ENCODE results near the gene SEMA3A. TPM values are rescaled to one million over a fixed set of nuclear protein-coding genes. Genes with fewer than 3 reads are reported as not detected.
"Not testable (repeated sequence)": the region's sequence is repeated elsewhere in the genome, so short reads cannot be mapped to it uniquely, and the experiment has no call there.

The SEMA3A gene
- total RNA-seq (2014; rRNA removed; shearing (Covaris generic)) = 46.4 and 54.5 TPM in 2 replicates
- 12.3 and 19.8 TPM in 2 replicates for polyA plus RNA-seq (2016; fragmentation: Nextera tagmentation; extraction: Ambion mirVana)
- long read RNA-seq, full-length matches to known transcripts = 9 of 19 reads
- long read RNA-seq, partial matches to known transcripts = 3 of 19 reads
- long read RNA-seq, other reads (novel, unspliced or antisense) = 7 of 19 reads

DNA sequence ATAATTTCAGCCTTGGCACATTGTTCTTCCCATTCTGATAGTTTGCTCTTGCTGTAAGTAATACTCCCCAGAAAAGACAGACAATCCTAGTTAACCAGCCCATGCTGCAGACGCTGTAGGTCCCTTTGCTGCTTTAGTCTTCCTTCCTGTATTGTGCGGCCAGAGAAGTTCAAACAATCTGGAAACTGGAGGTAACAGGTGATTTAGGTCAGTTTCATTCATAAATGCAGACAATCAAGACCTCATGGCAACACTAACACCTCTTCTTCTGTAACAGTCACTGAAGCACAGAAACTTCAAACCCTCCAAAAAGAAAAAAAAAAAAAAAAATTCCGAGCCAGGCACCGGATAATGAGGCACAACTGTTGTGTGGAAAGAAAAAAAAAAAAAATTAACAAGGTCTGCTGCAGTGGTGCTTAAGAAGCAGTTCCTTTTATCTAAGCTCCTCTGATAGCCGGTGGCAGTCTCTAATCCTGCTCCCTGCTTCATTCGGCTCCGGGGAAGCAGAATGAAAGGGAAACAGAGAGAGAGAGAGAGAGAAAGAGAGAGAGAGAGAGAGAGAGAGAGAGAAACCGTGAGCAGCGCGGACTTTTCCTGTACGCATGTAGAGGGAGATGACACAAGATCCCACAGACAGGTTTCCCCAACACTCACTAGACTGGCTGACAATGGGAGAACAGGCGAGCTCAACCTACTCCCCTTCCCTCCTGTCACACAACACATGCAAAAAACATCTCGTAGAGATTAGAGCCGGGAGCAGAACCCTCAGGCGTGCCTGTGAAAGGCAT is at the start of gene SEMA3A:
Gene SEMA3A, minus strand, starts transcription at position 306 of the 788 bp plus-strand sequence. Its CDS starts 203 bp downstream, at position 103.
- Histone ChIP-seq H2AFZ (peak within 1 kb of the TSS; percentile 63), H3K36me3 (ENCODE audit: insufficient read depth) (no peaks in the 10 kb centered on the region), H3K9me2 (ENCODE audit: insufficient read depth) (no peaks in the 10 kb centered on the region), H3F3A (replicated peaks; ENCODE audit: low read depth) (no peaks in the 10 kb centered on the region), H3K4me3 (peak within 1 kb of the TSS; percentile 65), H4K20me1 (replicated peaks; ENCODE audit: insufficient read depth) (no peaks in the 10 kb centered on the region), H3K4me2 (peak within 1 kb of the TSS; percentile 79), H3K79me2 (replicated peaks; ENCODE audit: insufficient read depth) (peaks cover 50% of the 10 kb centered on the region), H3K27ac (ENCODE audit: low read depth) (peak within 1 kb of the TSS; percentile 82), H3K4me1 (ENCODE audit: insufficient read depth) (peaks cover 55% of the 10 kb centered on the region), H3K27me3 (ENCODE audit: insufficient read depth) (no peaks in the 10 kb centered on the region)
- H3K27me3 Mint-ChIP-seq (ENCODE audit: insufficient read depth, low read depth, poor library complexity) = peaks cover 3% of the 10 kb centered on the region
- DNase-seq (ENCODE audit: low spot score) = peak; percentile 59
- peak; percentile 76 for ATAC-seq
- TF ChIP-seq ZNF331 (CRISPR knock-in tag; IDR thresholded peaks at IDR 0.05; ENCODE audit: low read depth) (no peak), EZH2phosphoT487 (IDR thresholded peaks at IDR 0.05; ENCODE audit: unreplicated experiment) (no peak), JUNB (IDR thresholded peaks at IDR 0.05; ENCODE audit: unreplicated experiment) (no peak), POLR2AphosphoS5 (IDR thresholded peaks at IDR 0.05; ENCODE audit: low read depth) (0 out of 2 replicates have a peak, but pooled peaks have one; percentile 16), STAT1 (IDR thresholded peaks at IDR 0.05; ENCODE audit: unreplicated experiment) (no peak), EZH2 (IDR thresholded peaks at IDR 0.05; ENCODE audit: low read depth, unreplicated experiment) (no peak)
- TF ChIP-seq, protein P1, sequence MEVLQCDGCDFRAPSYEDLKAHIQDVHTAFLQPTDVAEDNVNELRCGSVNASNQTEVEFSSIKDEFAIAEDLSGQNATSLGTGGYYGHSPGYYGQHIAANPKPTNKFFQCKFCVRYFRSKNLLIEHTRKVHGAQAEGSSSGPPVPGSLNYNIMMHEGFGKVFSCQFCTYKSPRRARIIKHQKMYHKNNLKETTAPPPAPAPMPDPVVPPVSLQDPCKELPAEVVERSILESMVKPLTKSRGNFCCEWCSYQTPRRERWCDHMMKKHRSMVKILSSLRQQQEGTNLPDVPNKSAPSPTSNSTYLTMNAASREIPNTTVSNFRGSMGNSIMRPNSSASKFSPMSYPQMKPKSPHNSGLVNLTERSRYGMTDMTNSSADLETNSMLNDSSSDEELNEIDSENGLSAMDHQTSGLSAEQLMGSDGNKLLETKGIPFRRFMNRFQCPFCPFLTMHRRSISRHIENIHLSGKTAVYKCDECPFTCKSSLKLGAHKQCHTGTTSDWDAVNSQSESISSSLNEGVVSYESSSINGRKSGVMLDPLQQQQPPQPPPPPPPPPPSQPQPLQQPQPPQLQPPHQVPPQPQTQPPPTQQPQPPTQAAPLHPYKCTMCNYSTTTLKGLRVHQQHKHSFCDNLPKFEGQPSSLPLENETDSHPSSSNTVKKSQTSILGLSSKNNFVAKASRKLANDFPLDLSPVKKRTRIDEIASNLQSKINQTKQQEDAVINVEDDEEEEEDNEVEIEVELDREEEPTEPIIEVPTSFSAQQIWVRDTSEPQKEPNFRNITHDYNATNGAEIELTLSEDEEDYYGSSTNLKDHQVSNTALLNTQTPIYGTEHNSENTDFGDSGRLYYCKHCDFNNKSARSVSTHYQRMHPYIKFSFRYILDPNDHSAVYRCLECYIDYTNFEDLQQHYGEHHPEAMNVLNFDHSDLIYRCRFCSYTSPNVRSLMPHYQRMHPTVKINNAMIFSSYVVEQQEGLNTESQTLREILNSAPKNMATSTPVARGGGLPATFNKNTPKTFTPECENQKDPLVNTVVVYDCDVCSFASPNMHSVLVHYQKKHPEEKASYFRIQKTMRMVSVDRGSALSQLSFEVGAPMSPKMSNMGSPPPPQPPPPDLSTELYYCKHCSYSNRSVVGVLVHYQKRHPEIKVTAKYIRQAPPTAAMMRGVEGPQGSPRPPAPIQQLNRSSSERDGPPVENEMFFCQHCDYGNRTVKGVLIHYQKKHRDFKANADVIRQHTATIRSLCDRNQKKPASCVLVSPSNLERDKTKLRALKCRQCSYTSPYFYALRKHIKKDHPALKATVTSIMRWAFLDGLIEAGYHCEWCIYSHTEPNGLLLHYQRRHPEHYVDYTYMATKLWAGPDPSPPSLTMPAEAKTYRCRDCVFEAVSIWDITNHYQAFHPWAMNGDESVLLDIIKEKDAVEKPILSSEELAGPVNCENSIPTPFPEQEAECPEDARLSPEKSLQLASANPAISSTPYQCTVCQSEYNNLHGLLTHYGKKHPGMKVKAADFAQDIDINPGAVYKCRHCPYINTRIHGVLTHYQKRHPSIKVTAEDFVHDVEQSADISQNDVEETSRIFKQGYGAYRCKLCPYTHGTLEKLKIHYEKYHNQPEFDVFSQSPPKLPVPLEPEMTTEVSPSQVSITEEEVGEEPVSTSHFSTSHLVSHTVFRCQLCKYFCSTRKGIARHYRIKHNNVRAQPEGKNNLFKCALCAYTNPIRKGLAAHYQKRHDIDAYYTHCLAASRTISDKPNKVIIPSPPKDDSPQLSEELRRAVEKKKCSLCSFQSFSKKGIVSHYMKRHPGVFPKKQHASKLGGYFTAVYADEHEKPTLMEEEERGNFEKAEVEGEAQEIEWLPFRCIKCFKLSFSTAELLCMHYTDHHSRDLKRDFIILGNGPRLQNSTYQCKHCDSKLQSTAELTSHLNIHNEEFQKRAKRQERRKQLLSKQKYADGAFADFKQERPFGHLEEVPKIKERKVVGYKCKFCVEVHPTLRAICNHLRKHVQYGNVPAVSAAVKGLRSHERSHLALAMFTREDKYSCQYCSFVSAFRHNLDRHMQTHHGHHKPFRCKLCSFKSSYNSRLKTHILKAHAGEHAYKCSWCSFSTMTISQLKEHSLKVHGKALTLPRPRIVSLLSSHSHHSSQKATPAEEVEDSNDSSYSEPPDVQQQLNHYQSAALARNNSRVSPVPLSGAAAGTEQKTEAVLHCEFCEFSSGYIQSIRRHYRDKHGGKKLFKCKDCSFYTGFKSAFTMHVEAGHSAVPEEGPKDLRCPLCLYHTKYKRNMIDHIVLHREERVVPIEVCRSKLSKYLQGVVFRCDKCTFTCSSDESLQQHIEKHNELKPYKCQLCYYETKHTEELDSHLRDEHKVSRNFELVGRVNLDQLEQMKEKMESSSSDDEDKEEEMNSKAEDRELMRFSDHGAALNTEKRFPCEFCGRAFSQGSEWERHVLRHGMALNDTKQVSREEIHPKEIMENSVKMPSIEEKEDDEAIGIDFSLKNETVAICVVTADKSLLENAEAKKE (CRISPR knock-in tag; IDR thresholded peaks at IDR 0.05) = no peak
- TF ChIP-seq, protein P2, sequence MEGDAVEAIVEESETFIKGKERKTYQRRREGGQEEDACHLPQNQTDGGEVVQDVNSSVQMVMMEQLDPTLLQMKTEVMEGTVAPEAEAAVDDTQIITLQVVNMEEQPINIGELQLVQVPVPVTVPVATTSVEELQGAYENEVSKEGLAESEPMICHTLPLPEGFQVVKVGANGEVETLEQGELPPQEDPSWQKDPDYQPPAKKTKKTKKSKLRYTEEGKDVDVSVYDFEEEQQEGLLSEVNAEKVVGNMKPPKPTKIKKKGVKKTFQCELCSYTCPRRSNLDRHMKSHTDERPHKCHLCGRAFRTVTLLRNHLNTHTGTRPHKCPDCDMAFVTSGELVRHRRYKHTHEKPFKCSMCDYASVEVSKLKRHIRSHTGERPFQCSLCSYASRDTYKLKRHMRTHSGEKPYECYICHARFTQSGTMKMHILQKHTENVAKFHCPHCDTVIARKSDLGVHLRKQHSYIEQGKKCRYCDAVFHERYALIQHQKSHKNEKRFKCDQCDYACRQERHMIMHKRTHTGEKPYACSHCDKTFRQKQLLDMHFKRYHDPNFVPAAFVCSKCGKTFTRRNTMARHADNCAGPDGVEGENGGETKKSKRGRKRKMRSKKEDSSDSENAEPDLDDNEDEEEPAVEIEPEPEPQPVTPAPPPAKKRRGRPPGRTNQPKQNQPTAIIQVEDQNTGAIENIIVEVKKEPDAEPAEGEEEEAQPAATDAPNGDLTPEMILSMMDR (conservative IDR thresholded peaks at IDR 0.05; ENCODE audit: low read depth in 2 of 2) = no peak
- TF ChIP-seq, protein P3, sequence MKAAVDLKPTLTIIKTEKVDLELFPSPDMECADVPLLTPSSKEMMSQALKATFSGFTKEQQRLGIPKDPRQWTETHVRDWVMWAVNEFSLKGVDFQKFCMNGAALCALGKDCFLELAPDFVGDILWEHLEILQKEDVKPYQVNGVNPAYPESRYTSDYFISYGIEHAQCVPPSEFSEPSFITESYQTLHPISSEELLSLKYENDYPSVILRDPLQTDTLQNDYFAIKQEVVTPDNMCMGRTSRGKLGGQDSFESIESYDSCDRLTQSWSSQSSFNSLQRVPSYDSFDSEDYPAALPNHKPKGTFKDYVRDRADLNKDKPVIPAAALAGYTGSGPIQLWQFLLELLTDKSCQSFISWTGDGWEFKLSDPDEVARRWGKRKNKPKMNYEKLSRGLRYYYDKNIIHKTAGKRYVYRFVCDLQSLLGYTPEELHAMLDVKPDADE (IDR thresholded peaks at IDR 0.05) = no peak
- peak within 1 kb of the TSS; percentile 88 for H3K4me3 Mint-ChIP-seq
- H3K36me3 Mint-ChIP-seq (ENCODE audit: low read depth) = no peaks in the 10 kb centered on the region
- H3K9me3 Mint-ChIP-seq = no peaks in the 10 kb centered on the region
- H3K4me1 Mint-ChIP-seq = peaks cover 46% of the 10 kb centered on the region
- H3K27ac Mint-ChIP-seq = peak within 1 kb of the TSS; percentile 82

DNA sequence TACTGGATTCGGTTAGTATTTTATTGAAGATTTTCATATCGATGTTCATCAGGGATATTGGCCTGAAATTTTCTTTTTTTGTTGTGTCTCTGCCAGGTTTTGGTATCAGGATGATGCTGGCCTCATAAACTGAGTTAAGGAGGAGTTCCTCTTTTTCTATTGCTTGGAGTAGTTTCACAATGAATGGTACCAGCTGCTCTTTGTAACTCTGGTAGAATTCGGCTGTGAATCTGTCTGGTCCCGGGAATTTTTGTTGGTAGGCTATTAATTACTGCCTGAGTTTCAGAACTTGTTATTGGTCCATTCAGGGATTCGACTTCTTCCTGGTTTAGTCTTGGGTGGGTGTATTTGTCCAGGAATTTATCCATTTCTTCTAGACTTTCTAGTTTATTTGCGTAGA is 48.4 kb upstream of the SEMA3A start:
- not testable (repeated sequence) for DNase-seq (ENCODE audit: low spot score); H3K4me3 ChIP-seq; H3K27me3 ChIP-seq (ENCODE audit: insufficient read depth); H3K4me1 Mint-ChIP-seq; H3K4me3 Mint-ChIP-seq; H3K79me2 ChIP-seq (replicated peaks; ENCODE audit: insufficient read depth); H3K27ac Mint-ChIP-seq; H2AFZ ChIP-seq; H3K9me2 ChIP-seq (ENCODE audit: insufficient read depth); H3K4me1 ChIP-seq (ENCODE audit: insufficient read depth); H3K36me3 ChIP-seq (ENCODE audit: insufficient read depth); H3K27ac ChIP-seq (ENCODE audit: low read depth); H3F3A ChIP-seq (replicated peaks; ENCODE audit: low read depth); H3K4me2 ChIP-seq; ATAC-seq; H3K27me3 Mint-ChIP-seq (ENCODE audit: insufficient read depth, low read depth, poor library complexity); H4K20me1 ChIP-seq (replicated peaks; ENCODE audit: insufficient read depth)
- peaks cover 53% of the 10 kb centered on the region for H3K9me3 Mint-ChIP-seq
- H3K36me3 Mint-ChIP-seq (ENCODE audit: low read depth) = peaks cover 57% of the 10 kb centered on the region
